RWPE1 (cell line): ENCODE data around the gene GOLT1A.
"Not testable (repeated sequence)": the region's sequence is repeated elsewhere in the genome, so short reads cannot be mapped to it uniquely, and the experiment has no call there.

Source experiments
- CTCF ChIA-PET: fragments of 350-600 bp; sonication (Branson Sonifier 250); formaldehyde crosslinking; extraction: SDS; loops from one replicate; lab custom pipeline; 2021; lab: Yijun Ruan, JAX
- POLR2A ChIA-PET: fragments of 400-600 bp; formaldehyde crosslinking; extraction: SDS; loops from one replicate; lab custom pipeline; 2020; ENCODE audit warnings: antibody characterized with exemption; ENCODE audit not compliant: low non-redundant PET; lab: Yijun Ruan, JAX
- DNase-seq: peaks from one replicate; pipeline ENCODE4 v3.0.0; 2012; ENCODE audit warnings: low spot score
- H3K27ac ChIP-seq: fragments of 450-650 bp; 2 replicates; pipeline ENCODE4 v1.5.1; 2017
- TF ChIP-seq, protein P1 (sequence below): fragments of 450-650 bp; conservative IDR thresholded peaks from 2 replicates; pipeline ENCODE4 v1.5.1; 2017; ENCODE audit warnings: low read depth, mild to moderate bottlenecking

GOLT1A gene

DNA sequence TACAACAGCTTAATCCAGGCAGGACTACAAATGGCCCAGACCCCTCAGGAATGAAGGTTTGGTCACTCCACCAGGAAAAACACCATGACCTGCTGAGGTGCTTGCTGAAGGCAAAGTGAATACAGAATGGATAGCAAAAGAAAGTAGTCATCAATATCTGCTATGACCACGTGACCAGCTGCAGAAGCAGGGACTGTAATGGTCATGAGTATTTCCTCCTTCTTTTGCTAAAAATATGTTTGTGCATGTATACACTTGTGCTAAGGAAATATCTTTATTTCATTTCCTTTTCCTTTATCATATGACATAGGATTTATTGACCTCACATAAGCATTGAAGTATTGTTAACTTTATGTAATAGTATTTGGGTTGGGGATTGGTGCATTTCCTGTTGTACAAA, 26.4 kb upstream of the GOLT1A start:
- no peak for DNase-seq
- no peak overlapping the region for H3K27ac ChIP-seq
- TF ChIP-seq, protein P1, sequence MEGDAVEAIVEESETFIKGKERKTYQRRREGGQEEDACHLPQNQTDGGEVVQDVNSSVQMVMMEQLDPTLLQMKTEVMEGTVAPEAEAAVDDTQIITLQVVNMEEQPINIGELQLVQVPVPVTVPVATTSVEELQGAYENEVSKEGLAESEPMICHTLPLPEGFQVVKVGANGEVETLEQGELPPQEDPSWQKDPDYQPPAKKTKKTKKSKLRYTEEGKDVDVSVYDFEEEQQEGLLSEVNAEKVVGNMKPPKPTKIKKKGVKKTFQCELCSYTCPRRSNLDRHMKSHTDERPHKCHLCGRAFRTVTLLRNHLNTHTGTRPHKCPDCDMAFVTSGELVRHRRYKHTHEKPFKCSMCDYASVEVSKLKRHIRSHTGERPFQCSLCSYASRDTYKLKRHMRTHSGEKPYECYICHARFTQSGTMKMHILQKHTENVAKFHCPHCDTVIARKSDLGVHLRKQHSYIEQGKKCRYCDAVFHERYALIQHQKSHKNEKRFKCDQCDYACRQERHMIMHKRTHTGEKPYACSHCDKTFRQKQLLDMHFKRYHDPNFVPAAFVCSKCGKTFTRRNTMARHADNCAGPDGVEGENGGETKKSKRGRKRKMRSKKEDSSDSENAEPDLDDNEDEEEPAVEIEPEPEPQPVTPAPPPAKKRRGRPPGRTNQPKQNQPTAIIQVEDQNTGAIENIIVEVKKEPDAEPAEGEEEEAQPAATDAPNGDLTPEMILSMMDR = no peak
- ChIA-PET POLR2A (no interaction called here), CTCF (interaction anchor here (1.0 kb wide), 1 partner anchor 123 kb away, joined by 4 read pairs; no protein-coding TSS in a partner anchor)

DNA sequence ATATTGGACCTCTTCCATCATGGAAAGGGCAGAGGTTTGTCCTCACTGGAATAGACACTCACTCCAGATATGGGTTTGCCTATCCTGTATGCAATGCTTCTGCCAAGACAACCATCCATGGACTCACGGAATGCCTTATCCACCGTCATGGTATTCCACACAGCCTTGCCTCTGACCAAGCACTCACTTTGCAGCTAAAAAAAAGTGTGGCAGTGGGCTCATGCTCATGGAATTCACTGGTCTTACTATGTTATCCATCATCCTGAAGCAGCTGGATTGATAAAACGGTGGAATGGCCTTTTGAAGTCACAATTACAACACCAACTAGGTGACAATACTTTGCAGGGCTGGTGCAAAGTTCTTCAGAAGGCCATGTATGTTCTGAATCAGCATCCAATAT, 25.6 kb upstream of the GOLT1A start:
- POLR2A ChIA-PET, H3K27ac ChIP-seq, CTCF ChIA-PET, DNase-seq: not testable (repeated sequence)

DNA sequence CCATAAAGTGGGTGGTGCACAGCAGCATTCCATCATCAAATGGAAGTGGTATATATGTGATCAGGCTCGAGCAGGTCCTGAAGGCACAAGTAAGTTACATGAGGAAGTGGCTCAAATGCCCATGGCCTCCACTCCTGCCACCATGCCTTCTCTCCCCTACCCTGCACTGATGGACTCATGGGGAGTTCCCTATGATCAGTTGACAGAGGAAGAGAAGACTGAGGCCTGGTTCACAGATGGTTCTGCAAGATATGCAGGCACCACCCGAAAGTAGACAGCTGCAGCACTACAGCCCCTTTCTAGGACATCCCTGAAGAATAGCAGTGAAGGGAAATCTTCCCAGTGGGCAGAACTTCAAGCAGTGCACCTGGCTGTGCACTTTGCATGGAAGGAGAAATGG, 24.7 kb upstream of the GOLT1A start:
- DNase-seq, POLR2A ChIA-PET, H3K27ac ChIP-seq, CTCF ChIA-PET: not testable (repeated sequence)

DNA sequence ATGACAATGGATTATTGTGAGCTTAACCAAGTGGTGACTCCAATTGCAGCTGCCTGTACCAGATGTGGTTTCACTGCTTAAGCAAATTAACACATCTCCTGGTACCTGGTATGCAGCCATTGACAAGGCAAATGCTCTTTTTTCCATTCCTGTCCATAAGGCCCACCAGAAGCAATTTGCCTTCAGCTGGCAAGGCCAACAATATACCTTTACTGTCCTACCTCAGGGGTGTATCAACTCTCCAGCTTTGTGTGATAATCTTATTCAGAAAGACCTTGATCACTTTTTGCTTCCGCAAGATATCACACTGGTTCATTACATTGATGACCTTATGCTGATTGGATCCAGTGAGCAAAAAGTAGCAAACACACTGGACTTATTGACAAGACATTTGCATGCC, 23.7 kb upstream of the GOLT1A start:
- POLR2A ChIA-PET, H3K27ac ChIP-seq, DNase-seq: not testable (repeated sequence)
- CTCF ChIA-PET = interaction anchor here (0.6 to 1.3 kb wide), 5 partner anchors 10 to 373 kb away, joined by 3 to 5 read pairs (median 4); no protein-coding TSS in a partner anchor

DNA sequence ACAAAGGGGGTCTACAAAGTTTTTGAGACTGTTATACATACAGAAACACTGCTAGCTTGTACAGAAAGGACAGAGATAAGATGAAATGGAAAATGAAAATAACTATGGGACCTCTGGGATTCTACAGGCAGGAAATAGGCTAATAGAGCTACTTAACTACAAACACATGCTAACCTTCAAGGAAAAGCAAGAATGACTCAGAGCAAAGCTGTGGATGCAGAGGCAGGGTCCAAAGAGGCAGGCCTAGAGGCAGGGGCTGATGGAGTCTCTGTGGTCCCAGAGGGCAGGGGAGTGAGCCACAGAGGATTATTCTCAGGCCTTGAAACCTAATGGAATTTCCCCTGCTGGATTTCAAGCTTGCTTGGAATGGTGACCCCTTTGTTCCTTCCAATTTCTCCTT, 18.7 kb upstream of the GOLT1A start:
- ChIA-PET CTCF (interaction anchor here (0.5 to 3.2 kb wide), 5 partner anchors 25 to 125 kb away, joined by 3 to 13 read pairs (median 4); no protein-coding TSS in a partner anchor), POLR2A (no interaction called here)
- no peak overlapping the region for H3K27ac ChIP-seq
- no peak for DNase-seq
- TF ChIP-seq, protein P1 = no peak

DNA sequence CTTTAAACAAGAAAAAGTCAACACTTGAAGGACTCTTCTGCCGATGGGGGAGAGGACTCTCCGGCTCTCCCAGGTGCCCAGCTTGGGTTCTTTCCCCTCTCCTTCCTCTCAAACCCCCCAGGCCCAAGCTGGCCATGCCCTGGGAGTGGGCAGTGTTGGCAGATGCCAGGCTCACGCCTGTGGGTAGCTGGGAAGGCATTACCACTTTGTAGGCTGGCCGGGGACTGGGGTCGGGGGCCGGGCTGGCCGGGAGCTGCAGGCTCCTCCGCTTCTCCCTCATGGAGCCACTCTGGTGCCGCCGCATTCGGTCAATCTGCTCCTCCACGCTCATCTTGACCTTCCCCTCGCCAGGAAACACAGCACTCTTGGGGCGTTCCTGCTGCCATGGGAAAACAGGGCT, 16.4 kb upstream of the GOLT1A start:
- ChIA-PET CTCF (interaction anchor here (0.6 to 1.5 kb wide), 4 partner anchors 16 to 410 kb away, joined by 3 to 5 read pairs (median 4); partner anchors contain the start of gene GOLT1A), POLR2A (no interaction called here)
- H3K27ac ChIP-seq = no peak overlapping the region
- no peak for DNase-seq
- TF ChIP-seq, protein P1 = no peak

DNA sequence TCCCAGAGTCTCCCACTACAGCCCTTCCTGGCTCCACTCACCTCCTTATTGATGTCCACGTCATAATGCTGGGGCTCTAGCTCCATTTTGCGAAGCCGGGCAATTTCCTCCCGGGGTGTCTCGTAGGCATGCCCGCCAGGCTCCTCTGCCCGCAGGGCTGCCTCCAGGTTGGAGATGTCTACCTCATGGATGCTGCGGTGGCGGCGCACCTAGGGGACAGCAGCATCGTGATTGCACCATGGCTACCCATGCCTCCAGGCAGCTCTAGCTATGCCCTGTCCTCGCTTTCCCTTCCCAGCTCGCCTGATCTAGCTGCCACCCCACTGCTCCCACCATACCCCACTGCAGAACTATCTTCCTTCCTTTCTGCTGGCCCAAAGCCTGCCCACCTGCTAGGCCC, 15.1 kb upstream of the GOLT1A start:
- TF ChIP-seq, protein P1 = no peak
- no peak overlapping the region for H3K27ac ChIP-seq
- POLR2A ChIA-PET = interaction anchor here (0.6 kb wide), 1 partner anchor 36 kb away, joined by 3 read pairs; no protein-coding TSS in a partner anchor
- DNase-seq = no peak
- CTCF ChIA-PET = interaction anchor here (0.7 to 1.5 kb wide), 4 partner anchors 15 to 226 kb away, joined by 3 to 5 read pairs (median 4); partner anchors contain the start of gene GOLT1A

DNA sequence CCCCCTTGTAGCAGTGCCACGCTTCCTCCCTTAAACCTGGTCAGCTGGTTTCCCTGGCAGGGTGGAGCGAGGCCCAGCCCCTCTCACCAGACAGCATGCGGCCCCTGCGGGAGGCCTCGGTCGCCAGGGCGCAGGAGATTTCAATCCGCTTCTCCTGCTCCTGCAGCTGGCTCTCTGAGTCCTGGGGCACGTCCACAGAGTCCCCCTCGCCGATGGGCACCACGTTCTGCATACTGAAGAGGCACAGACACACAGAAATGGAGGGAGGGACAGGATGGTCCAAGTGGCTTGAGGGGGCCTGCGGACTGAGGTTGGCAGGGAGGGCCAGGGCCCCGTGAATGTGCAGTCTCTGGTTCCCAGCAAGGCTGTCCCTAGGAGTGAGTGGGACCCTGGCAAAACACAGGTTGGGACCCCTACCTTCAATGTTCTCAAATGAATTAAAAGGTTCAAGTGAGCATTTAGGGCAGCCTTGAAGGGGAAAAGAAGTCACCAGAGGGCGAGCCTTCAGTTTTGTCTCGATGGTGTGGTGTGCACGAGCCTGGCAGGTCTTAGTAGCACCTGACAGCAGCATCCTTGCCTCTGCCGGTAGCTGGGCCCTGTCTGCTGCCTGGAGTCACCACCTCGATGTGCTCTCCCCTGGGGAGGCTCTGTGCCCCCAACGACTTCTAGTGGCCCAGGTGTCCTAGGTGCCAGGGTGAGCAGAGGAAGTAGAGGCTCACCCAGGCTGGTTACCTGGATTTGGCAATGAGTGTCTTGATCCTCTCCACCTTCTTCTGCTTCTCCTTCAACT, 14.4 kb upstream of the GOLT1A start:
- H3K27ac ChIP-seq = no peak overlapping the region
- TF ChIP-seq, protein P1 = no peak
- CTCF ChIA-PET = interaction anchor here (0.8 to 2.1 kb wide), 3 partner anchors 14 to 135 kb away, joined by 3 to 5 read pairs (median 4); partner anchors contain the start of gene GOLT1A
- DNase-seq = no peak
- POLR2A ChIA-PET = interaction anchor here (0.6 kb wide), 1 partner anchor 37 kb away, joined by 3 read pairs; no protein-coding TSS in a partner anchor
